Cerebellar cortex (tissue), 1 donor: ENCODE results near the gene NBAS.
"Not testable (repeated sequence)": the region's sequence is repeated elsewhere in the genome, so short reads cannot be mapped to it uniquely, and the experiment has no call there.

ENCODE experiments used
- DNase-seq: peaks from one replicate; pipeline ENCODE4 v3.0.0-alpha.2; 2015; ENCODE audit warnings: low spot score

Gene NBAS

GRCh38 chr2:15210542-15210941 lies 350.6 kb downstream of the NBAS start:
- not testable (repeated sequence) for DNase-seq

- DNase-seq: no peak
Measured at GRCh38 chr2:15206419-15206818, 354.7 kb downstream of the NBAS start.

GRCh38 chr2:15205562-15205961 lies 355.6 kb downstream of the NBAS start:
- no peak for DNase-seq

- no peak for DNase-seq
Measured at GRCh38 chr2:15201009-15201408, 360.1 kb downstream of the NBAS start.

- no peak for DNase-seq
Measured at GRCh38 chr2:15200581-15200980, 360.6 kb downstream of the NBAS start.

- DNase-seq: no peak
Measured at GRCh38 chr2:15198051-15198450, 363.1 kb downstream of the NBAS start.

- DNase-seq: no peak
Measured at GRCh38 chr2:15195813-15196212, 365.3 kb downstream of the NBAS start.

GRCh38 chr2:15191789-15192188 lies 369.3 kb downstream of the NBAS start:
- DNase-seq: no peak

GRCh38 chr2:15189216-15189615 lies 371.9 kb downstream of the NBAS start:
- no peak for DNase-seq

GRCh38 chr2:15187702-15188101 lies 373.4 kb downstream of the NBAS start:
- DNase-seq: no peak

- no peak for DNase-seq
Measured at GRCh38 chr2:15186118-15186517, 375.0 kb downstream of the NBAS start.

GRCh38 chr2:15184491-15184890 lies 376.6 kb downstream of the NBAS start:
- DNase-seq: no peak

GRCh38 chr2:15182275-15182674 lies 378.9 kb downstream of the NBAS start:
- DNase-seq: no peak

- DNase-seq: no peak
Measured at GRCh38 chr2:15181092-15181745, 379.9 kb downstream of the NBAS start.

GRCh38 chr2:15180379-15180778 lies 380.8 kb downstream of the NBAS start:
- DNase-seq: no peak

GRCh38 chr2:15178946-15179345 lies 382.2 kb downstream of the NBAS start:
- no peak for DNase-seq

GRCh38 chr2:15177103-15177502 lies 384.0 kb downstream of the NBAS start:
- no peak for DNase-seq

- DNase-seq: no peak
Measured at GRCh38 chr2:15176604-15177003, 384.5 kb downstream of the NBAS start.

- DNase-seq: no peak
Measured at GRCh38 chr2:15174567-15174966, 386.6 kb downstream of the NBAS start.

- no peak for DNase-seq
Measured at GRCh38 chr2:15173501-15173900, 387.6 kb downstream of the NBAS start.

- no peak for DNase-seq
Measured at GRCh38 chr2:15172825-15173224, 388.3 kb downstream of the NBAS start.

GRCh38 chr2:15170070-15170775 lies 390.9 kb downstream of the NBAS start:
- DNase-seq: no peak

GRCh38 chr2:15169326-15170069 lies 391.6 kb downstream of the NBAS start:
- no peak for DNase-seq
